Common myeloid progenitor, CD34-positive (primary cell): ENCODE data around the gene NDUFB6.

Experiments used
- CTCF ChIA-PET: fragments of 350-600 bp; sonication (Branson Sonifier 250); formaldehyde crosslinking; loops from one replicate; lab custom pipeline; 2021; ENCODE audit warnings: antibody characterized with exemption; lab: Charles Lee
- POLR2A ChIA-PET: fragments of 350-600 bp; sonication (Branson Sonifier 250); formaldehyde crosslinking; loops from one replicate; lab custom pipeline; 2021; ENCODE audit warnings: antibody characterized with exemption; lab: Charles Lee
- DNase-seq, 3 donors: peaks; one replicate each; pipeline versions ENCODE4 v3.0.0 to v3.0.0-alpha.2; 2013
- H3K27ac ChIP-seq, 2 experiments: 1 replicate in 1 of 2; 2 replicates in 1 of 2; pipeline ENCODE4 v1.7.0; 2013; ENCODE audit warnings: inconsistent platforms in 2 of 2, low read length in 2 of 2, mild to moderate bottlenecking in 2 of 2, low read depth in 1 of 2, moderate library complexity in 1 of 2; ENCODE audit not compliant: severe bottlenecking in 2 of 2, insufficient read depth in 1 of 2, poor library complexity in 1 of 2
- H3K27me3 ChIP-seq, 5 experiments: replicated peaks in 2 of 5; 1 replicate in 3 of 5; 2 replicates in 2 of 5; pipeline versions ENCODE4 v1.6.1 to v1.7.0; 2013; ENCODE audit warnings: low read length in 4 of 5, mild to moderate bottlenecking in 2 of 5, moderate library complexity in 2 of 5, inconsistent platforms in 1 of 5; ENCODE audit not compliant: insufficient read depth in 5 of 5, control insufficient read depth in 4 of 5
- H3K36me3 ChIP-seq, 4 experiments: 1 replicate in 2 of 4; 2 replicates in 2 of 4; pipeline versions ENCODE4 v1.6.1 to v1.7.0; 2013; ENCODE audit warnings: low read length in 3 of 4, control low read depth in 1 of 4, mild to moderate bottlenecking in 1 of 4; ENCODE audit not compliant: control insufficient read depth in 4 of 4, insufficient read depth in 4 of 4
- H3K4me1 ChIP-seq, 4 experiments: 1 replicate in 3 of 4; 2 replicates in 1 of 4; pipeline versions ENCODE4 v1.6.1 to v1.7.1; 2013; ENCODE audit warnings: low read length in 3 of 4, mild to moderate bottlenecking in 3 of 4, control low read depth in 1 of 4, inconsistent platforms in 1 of 4, moderate library complexity in 1 of 4; ENCODE audit not compliant: control insufficient read depth in 4 of 4, insufficient read depth in 4 of 4; ENCODE audit errors: control extremely low read depth in 1 of 4
- H3K4me3 ChIP-seq, 7 experiments: 1 replicate in 4 of 7; 2 replicates in 3 of 7; pipeline versions ENCODE4 v1.5.1 to v1.7.0; 2013; ENCODE audit warnings: mild to moderate bottlenecking in 7 of 7, low read length in 6 of 7, moderate library complexity in 6 of 7, inconsistent platforms in 2 of 7, low read depth in 2 of 7, control low read depth in 1 of 7; ENCODE audit not compliant: insufficient read depth in 4 of 7, control insufficient read depth in 1 of 7; ENCODE audit errors: extremely low read depth in 1 of 7
- H3K9me3 ChIP-seq, 5 experiments: 1 replicate in 4 of 5; 2 replicates in 1 of 5; pipeline versions ENCODE4 v1.6.1 to v1.7.1; 2013; ENCODE audit warnings: low read length in 4 of 5, mild to moderate bottlenecking in 2 of 5, inconsistent platforms in 1 of 5, low read depth in 1 of 5, moderate library complexity in 1 of 5; ENCODE audit not compliant: control insufficient read depth in 4 of 5, insufficient read depth in 2 of 5; ENCODE audit errors: control extremely low read depth in 1 of 5
- WGBS: methylation state at CpG from one replicate; pipeline ENCODE4 v1.1.5; 2013; ENCODE audit not compliant: insufficient coverage; 5-methylcytosine and 5-hydroxymethylcytosine counted together

NDUFB6 gene

DNA sequence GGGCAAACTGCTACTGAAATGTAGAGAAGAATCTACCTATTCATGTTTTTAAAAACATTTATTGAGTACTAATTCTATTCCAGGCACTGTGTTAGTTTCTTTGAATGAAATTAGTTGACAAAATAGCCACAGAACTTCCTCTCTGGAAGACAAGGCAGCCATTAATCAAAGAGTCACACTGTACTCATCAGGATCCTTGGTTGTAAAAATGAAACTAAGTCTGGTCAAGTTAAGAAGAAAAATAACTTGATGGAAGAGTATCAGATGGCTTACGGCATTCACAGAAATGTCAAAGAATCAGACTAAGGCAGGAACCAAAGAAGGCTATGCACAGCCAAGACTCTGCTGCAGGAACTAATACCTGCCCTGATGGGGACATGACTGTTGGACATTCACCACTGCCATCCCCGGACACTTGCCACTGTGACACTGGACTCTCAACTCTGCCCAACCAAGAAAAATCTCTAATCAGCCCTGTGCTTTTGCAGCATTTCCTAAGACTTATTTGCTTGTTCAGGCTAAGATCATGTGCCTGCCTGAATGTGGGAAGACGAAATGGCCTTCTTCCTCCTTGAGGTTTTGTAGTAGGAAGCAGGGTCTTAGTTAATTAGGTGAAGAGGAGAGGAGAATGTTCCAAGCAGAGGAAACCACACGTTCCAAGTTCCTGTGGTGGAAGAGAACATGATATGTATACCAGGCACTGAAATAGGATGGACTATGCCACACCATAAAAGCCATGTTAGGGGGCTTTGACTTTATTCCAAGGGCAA, 23.3 kb upstream of the NDUFB6 start:
- CTCF ChIA-PET: interaction anchor here (1.2 kb wide), 1 partner anchor 15 kb away, joined by 4 read pairs; no protein-coding TSS in a partner anchor
- Histone ChIP-seq H3K9me3 (peaks cover 0 to 4% (median 0%) of the 10 kb centered on the region in 5 experiments), H3K27ac (no peak overlapping the region), H3K27me3 (peaks cover 3 to 22% (median 6%) of the 10 kb centered on the region in 5 experiments), H3K4me1 (peaks cover 0 to 7% (median 5%) of the 10 kb centered on the region in 4 experiments), H3K4me3 (no peak overlapping the region), H3K36me3 (no peaks in the 10 kb centered on the region)
- WGBS: 24% methylated on average over 4 of the region's 4 CpGs
- DNase-seq: no peak
- POLR2A ChIA-PET: no interaction called here

DNA sequence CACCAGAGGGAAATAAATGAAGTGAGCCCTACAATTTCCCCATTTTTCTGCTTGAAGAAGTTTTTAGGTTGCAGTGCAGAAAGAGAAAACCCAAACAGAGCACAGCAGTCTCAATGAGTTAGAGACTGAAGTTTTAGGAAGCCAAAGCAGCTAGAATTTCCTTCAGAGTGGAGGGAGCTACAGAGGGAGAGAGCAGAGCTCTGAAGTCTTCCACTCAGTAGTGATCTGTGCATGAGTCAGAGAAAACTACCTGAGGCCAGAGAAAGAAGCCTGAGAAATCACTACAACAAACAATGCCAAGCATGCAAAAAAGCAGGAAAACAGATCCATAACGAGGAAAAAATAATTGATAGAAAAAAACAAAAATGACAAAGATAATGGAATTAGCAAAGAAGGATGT, 17.9 kb upstream of the NDUFB6 start:
- Histone ChIP-seq H3K27me3 (peaks cover 0 to 15% (median 5%) of the 10 kb centered on the region in 5 experiments), H3K36me3 (no peaks in the 10 kb centered on the region), H3K9me3 (peaks cover 0 to 3% (median 0%) of the 10 kb centered on the region in 5 experiments), H3K27ac (no peak overlapping the region), H3K4me1 (no peaks in the 10 kb centered on the region), H3K4me3 (no peak overlapping the region)
- POLR2A ChIA-PET: no interaction called here
- CTCF ChIA-PET: interaction anchor here (1.5 to 6.1 kb wide), 4 partner anchors 10 to 377 kb away, joined by 3 to 60 read pairs (median 22); no protein-coding TSS in a partner anchor
- DNase-seq: no peak
- no CpG with 5 or more reads among the region's 1 CpG for WGBS

DNA sequence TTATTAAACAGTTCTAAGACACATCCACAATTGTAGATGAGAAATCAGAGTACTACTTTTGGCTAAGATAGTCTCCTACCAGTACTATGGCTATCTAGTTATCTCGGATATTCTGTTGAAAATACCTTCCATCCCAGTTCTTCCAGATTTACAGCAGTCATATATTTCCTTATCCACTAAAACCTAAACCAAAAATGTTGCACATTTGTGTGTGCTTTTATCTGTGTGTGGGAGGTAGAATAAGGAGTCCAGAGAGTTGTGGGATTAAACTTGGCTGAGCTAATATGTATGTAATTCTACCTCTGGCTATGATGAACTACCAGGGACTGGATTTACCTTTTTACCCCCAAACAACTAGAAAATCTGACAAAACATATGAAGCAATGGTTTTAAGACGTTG, 17.5 kb upstream of the NDUFB6 start:
- no CpG with 5 or more reads among the region's 2 CpGs for WGBS
- ChIA-PET CTCF (interaction anchor here (1.5 to 6.1 kb wide), 5 partner anchors 10 to 377 kb away, joined by 3 to 60 read pairs (median 21); no protein-coding TSS in a partner anchor), POLR2A (no interaction called here)
- H3K4me1 ChIP-seq: no peaks in the 10 kb centered on the region
- DNase-seq: no peak
- H3K4me3 ChIP-seq: no peak overlapping the region
- no peaks in the 10 kb centered on the region for H3K36me3 ChIP-seq
- peaks cover 0 to 19% (median 5%) of the 10 kb centered on the region in 5 experiments for H3K27me3 ChIP-seq
- H3K27ac ChIP-seq: no peak overlapping the region
- peaks cover 0 to 4% (median 0%) of the 10 kb centered on the region in 5 experiments for H3K9me3 ChIP-seq

DNA sequence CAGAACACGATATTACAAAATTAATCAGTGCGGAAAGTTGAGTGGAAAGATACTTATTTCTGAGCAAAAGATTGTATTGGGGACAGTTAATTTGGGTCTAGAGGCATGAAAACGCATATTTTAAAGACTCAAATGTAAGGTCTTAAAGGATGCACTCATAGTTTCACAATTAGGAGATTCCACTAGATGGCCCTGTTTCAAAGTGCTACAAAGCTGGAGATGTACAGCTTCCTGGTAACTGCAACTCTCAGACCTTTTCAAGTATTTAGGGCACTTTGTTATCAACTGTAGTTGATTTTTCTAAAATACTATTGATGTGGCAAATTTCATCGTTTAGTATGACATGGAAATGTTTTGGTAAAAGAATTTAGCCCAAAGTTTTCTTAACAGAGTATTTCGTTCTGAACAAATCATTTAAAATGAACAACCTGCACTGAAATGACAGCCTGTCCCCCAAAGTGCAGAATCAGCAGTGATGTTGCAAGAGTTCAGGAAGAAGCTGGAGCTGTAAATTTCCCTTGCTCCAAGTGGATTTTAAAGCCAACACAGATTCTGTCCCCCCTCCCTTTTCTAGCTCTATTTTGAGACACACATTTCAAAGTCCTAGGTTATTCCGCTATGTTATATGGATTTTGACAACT, 16.2 kb upstream of the NDUFB6 start:
- DNase-seq: peak; percentile 30 to 66 (median 63)
- POLR2A ChIA-PET: interaction anchor here (0.7 kb wide), 1 partner anchor 299 kb away, joined by 3 read pairs; no protein-coding TSS in a partner anchor
- no peaks in the 10 kb centered on the region for H3K4me1 ChIP-seq
- WGBS: 41% methylated on average over 2 of the region's 6 CpGs
- CTCF ChIA-PET: interaction anchor here (0.6 to 6.1 kb wide), 14 partner anchors 9 to 388 kb away, joined by 3 to 60 read pairs (median 5); no protein-coding TSS in a partner anchor
- H3K4me3 ChIP-seq: no peak overlapping the region
- H3K36me3 ChIP-seq: no peaks in the 10 kb centered on the region
- H3K9me3 ChIP-seq: peaks cover 0 to 4% (median 0%) of the 10 kb centered on the region in 5 experiments
- no peak overlapping the region for H3K27ac ChIP-seq
- H3K27me3 ChIP-seq: peaks cover 0 to 26% (median 5%) of the 10 kb centered on the region in 5 experiments

DNA sequence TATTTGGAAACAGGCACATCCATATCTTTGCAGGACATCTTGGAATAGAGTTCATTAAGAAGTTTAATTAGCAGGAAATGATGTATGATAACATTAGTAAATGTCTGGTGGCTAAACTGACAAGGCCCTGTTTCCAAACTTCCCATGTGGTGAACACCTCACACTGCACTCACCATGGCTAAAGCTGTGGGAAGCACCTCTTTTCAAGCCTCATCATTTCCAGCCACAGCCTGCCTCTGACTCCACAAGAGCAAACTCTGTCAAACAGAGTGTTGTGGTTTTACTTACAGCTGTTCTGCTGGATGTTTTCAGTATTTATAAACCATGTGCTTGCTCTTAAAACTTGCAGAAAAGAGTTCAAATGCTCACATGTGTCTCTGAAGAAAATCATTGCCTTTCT, 14.9 kb upstream of the NDUFB6 start:
- Histone ChIP-seq H3K27ac (no peak overlapping the region), H3K9me3 (peaks cover 0 to 4% (median 0%) of the 10 kb centered on the region in 5 experiments), H3K4me3 (no peak overlapping the region), H3K36me3 (no peaks in the 10 kb centered on the region), H3K4me1 (no peaks in the 10 kb centered on the region), H3K27me3 (peaks cover 0 to 27% (median 6%) of the 10 kb centered on the region in 5 experiments)
- POLR2A ChIA-PET: no interaction called here
- CTCF ChIA-PET: interaction anchor here (0.8 to 12.5 kb wide), 10 partner anchors 7 to 385 kb away, joined by 3 to 257 read pairs (median 7); no protein-coding TSS in a partner anchor
- peak in 2 of 3 donors; percentile 30 to 42 for DNase-seq

DNA sequence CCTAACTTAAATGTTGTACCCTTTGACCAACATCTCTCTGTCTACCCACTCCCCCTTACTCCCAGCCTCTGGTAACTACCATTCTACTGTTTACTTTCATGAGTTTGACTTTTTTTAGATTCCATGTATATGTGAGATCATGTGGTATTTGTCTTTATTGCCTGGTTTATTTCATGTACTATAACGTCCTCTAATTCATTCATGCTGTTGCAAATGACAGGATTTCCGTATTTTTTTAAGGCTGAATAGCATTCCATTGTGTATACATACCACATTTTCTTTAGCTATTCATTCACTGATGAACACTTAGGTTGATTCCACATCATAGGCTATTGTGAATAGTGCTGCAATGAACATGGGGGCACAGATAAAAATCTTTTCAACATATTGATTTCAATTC, 11.8 kb upstream of the NDUFB6 start:
- peaks cover 0 to 4% (median 0%) of the 10 kb centered on the region in 5 experiments for H3K9me3 ChIP-seq
- CTCF ChIA-PET: interaction anchor here (1.6 to 12.5 kb wide), 2 partner anchors 146 to 208 kb away, joined by 4 to 257 read pairs; no protein-coding TSS in a partner anchor
- no peak overlapping the region for H3K27ac ChIP-seq
- H3K4me1 ChIP-seq: no peaks in the 10 kb centered on the region
- no peaks in the 10 kb centered on the region for H3K36me3 ChIP-seq
- POLR2A ChIA-PET: no interaction called here
- no peak for DNase-seq
- no peak overlapping the region for H3K4me3 ChIP-seq
- peaks cover 0 to 31% (median 6%) of the 10 kb centered on the region in 5 experiments for H3K27me3 ChIP-seq
- no CpG with 5 or more reads among the region's 2 CpGs for WGBS
